ENCODE measurements around the gene PHLDB2. TPM values are rescaled to one million over a fixed set of nuclear protein-coding genes. Genes with fewer than 3 reads are reported as not detected.

PHLDB2 gene
- polyA plus RNA-seq, 1 experiment: 15.9 TPM

DNA sequence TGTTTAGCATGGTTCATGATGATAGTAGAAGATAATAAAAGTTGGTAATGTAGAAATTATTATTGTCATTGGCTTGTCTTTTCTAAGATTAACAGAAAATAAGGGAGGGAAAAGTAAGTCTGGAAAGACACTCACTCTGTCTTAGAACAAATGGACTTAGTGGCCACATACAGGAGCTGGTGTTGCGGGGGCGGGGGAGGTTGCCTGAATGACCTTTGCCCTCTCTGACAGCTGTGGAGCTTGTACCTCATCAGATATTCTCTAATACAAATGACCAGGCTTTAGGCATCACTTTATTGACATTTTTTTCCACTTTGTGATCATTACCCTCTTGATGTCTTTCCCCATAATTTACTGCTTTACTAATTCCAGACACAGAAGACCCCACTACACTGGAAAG is 145.6 kb downstream of the PHLDB2 start:
- Histone ChIP-seq H3K9me3 (ENCODE audit: control insufficient read depth, insufficient read depth, low read length) (no peaks in the 10 kb centered on the region), H3K4me3 (ENCODE audit: low read depth, low read length) (no peak overlapping the region), H3K27ac (ENCODE audit: low read depth, low read length) (no peak overlapping the region), H3K27me3 (ENCODE audit: control insufficient read depth, insufficient read depth, low read length) (no peaks in the 10 kb centered on the region)
- no peak for DNase-seq (ENCODE audit: low read depth, low spot score)
- POLR2A ChIA-PET: no interaction called here
- CTCF ChIA-PET: interaction anchor here (5.1 to 11.9 kb wide), 2 partner anchors 8 to 16 kb away, joined by 31 to 118 read pairs; no protein-coding TSS in a partner anchor
- TF ChIP-seq, protein P1, sequence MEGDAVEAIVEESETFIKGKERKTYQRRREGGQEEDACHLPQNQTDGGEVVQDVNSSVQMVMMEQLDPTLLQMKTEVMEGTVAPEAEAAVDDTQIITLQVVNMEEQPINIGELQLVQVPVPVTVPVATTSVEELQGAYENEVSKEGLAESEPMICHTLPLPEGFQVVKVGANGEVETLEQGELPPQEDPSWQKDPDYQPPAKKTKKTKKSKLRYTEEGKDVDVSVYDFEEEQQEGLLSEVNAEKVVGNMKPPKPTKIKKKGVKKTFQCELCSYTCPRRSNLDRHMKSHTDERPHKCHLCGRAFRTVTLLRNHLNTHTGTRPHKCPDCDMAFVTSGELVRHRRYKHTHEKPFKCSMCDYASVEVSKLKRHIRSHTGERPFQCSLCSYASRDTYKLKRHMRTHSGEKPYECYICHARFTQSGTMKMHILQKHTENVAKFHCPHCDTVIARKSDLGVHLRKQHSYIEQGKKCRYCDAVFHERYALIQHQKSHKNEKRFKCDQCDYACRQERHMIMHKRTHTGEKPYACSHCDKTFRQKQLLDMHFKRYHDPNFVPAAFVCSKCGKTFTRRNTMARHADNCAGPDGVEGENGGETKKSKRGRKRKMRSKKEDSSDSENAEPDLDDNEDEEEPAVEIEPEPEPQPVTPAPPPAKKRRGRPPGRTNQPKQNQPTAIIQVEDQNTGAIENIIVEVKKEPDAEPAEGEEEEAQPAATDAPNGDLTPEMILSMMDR (IDR thresholded peaks at IDR 0.05; ENCODE audit: low read depth, low read length): no peak

DNA sequence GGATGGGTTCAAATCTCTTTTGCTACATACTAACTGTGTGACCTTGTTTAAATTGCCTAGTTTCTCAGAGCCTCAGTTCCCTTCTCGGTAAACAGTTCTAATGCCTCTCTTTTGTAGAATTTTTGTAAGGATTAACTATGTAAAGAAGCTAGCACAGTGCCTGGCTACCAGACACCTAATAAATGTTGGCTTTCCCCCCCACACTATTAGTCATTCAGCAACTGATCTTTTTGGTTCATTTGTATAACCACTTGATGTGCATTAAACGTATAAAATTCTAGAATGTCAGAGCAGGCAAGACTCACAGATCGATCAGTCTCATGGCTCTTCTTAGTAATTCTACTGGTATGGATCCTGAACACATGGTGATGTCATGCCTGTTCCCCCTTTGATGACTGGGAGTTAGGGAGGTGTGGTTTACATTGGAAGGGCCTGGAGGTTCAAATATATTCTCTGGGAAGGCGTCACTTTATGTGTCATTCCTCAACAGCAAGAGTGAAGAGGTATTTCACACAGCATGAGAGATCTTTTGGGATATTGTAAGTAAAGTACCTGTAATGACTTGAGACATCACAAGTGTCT is 146.1 kb downstream of the PHLDB2 start:
- ChIA-PET POLR2A (no interaction called here), CTCF (interaction anchor here (5.1 to 11.9 kb wide), 2 partner anchors 7 to 16 kb away, joined by 31 to 118 read pairs; no protein-coding TSS in a partner anchor)
- no peak overlapping the region for H3K27ac ChIP-seq (ENCODE audit: low read depth, low read length)
- H3K27me3 ChIP-seq (ENCODE audit: control insufficient read depth, insufficient read depth, low read length): no peaks in the 10 kb centered on the region
- TF ChIP-seq, protein P1 (IDR thresholded peaks at IDR 0.05; ENCODE audit: low read depth, low read length): no peak
- no peaks in the 10 kb centered on the region for H3K9me3 ChIP-seq (ENCODE audit: control insufficient read depth, insufficient read depth, low read length)
- DNase-seq (ENCODE audit: low read depth, low spot score): no peak
- H3K4me3 ChIP-seq (ENCODE audit: low read depth, low read length): no peak overlapping the region

DNA sequence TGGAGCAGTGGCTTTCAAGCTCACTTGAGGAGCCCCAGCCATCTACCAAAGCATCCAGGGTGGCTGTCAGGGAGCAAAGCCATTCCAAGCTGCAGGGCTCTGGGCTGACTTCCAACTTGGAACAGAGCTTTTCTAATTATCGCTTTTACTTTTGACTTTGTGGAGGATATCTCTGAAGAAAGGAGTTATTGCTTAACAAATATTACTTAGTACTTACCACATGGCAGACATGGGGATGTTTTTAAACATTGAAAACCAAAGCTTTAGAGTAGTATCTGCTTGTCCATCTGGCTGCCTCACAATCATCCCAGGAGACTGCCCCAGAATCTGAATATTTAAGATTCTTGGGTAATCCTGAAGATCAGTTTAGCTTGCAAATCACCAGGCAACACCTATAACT is 148.6 kb downstream of the PHLDB2 start:
- ChIA-PET CTCF (interaction anchor here (1.2 to 2.5 kb wide), 7 partner anchors 18 to 338 kb away, joined by 3 to 13 read pairs (median 6); no protein-coding TSS in a partner anchor), POLR2A (no interaction called here)
- Histone ChIP-seq H3K27me3 (ENCODE audit: control insufficient read depth, insufficient read depth, low read length) (no peaks in the 10 kb centered on the region), H3K27ac (ENCODE audit: low read depth, low read length) (no peak overlapping the region), H3K4me3 (ENCODE audit: low read depth, low read length) (no peak overlapping the region), H3K9me3 (ENCODE audit: control insufficient read depth, insufficient read depth, low read length) (no peaks in the 10 kb centered on the region)
- no peak for DNase-seq (ENCODE audit: low read depth, low spot score)
- TF ChIP-seq, protein P1 (IDR thresholded peaks at IDR 0.05; ENCODE audit: low read depth, low read length): no peak

DNA sequence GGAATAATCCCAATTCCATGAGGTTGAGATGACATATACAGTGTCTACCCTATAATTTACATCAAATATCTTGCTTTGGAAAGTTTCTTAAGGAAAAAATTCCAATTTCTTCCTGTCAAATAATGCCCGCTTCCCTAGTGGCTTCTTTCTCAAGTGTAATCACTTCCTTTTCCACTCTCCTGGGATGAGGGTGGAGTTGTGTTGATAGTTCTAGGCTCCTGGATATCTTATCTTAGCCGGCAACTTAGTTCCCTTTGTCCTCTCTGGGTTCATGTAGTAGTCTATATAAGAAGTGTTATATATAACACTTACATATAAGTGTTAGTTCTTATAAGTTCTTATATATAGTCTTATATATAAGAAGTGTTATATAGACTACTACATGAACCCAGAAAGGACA is 150.6 kb downstream of the PHLDB2 start:
- ChIA-PET CTCF (interaction anchor here (1.1 to 5.4 kb wide), 2 partner anchors 21 to 294 kb away, joined by 8 to 169 read pairs; no protein-coding TSS in a partner anchor), POLR2A (no interaction called here)
- Histone ChIP-seq H3K27me3 (ENCODE audit: control insufficient read depth, insufficient read depth, low read length) (no peaks in the 10 kb centered on the region), H3K4me3 (ENCODE audit: low read depth, low read length) (no peak overlapping the region), H3K9me3 (ENCODE audit: control insufficient read depth, insufficient read depth, low read length) (no peaks in the 10 kb centered on the region), H3K27ac (ENCODE audit: low read depth, low read length) (no peak overlapping the region)
- TF ChIP-seq, protein P1 (IDR thresholded peaks at IDR 0.05; ENCODE audit: low read depth, low read length): no peak
- no peak for DNase-seq (ENCODE audit: low read depth, low spot score)

- DNase-seq (ENCODE audit: low read depth, low spot score): no peak
- TF ChIP-seq, protein P1 (IDR thresholded peaks at IDR 0.05; ENCODE audit: low read depth, low read length): no peak
- CTCF ChIA-PET: interaction anchor here (0.7 to 5.4 kb wide), 6 partner anchors 11 to 295 kb away, joined by 3 to 169 read pairs (median 56); partner anchors contain the start of gene TAGLN3
Observed at GRCh38 chr3:112010636-112011035, 151.6 kb downstream of the PHLDB2 start.

More at GRCh38 chr3:112010636-112011035, 151.6 kb downstream of the PHLDB2 start:
- no peak overlapping the region for H3K4me3 ChIP-seq (ENCODE audit: low read depth, low read length)
- H3K27me3 ChIP-seq (ENCODE audit: control insufficient read depth, insufficient read depth, low read length): no peaks in the 10 kb centered on the region
- H3K27ac ChIP-seq (ENCODE audit: low read depth, low read length): no peak overlapping the region
- POLR2A ChIA-PET: interaction anchor here (0.7 kb wide), 1 partner anchor 426 kb away, joined by 3 read pairs; no protein-coding TSS in a partner anchor
- H3K9me3 ChIP-seq (ENCODE audit: control insufficient read depth, insufficient read depth, low read length): no peaks in the 10 kb centered on the region
